Keratinocyte (primary cell): Measurements from ENCODE around the gene BTF3. TPM values are rescaled to one million over a fixed set of nuclear protein-coding genes. Genes with fewer than 3 reads are reported as not detected.
A peak's percentile ranks its signal among the peaks of the same experiment; 100 is the strongest.

Source experiments
- DNase-seq: peaks from one replicate; pipeline ENCODE4 v3.0.0-alpha.2; 2011; ENCODE audit warnings: low read depth, missing footprints, low spot score
- FAIRE-seq: peaks from 2 replicates; lab custom pipeline; 2011; peaks lifted over from hg19 to GRCh38; lab: Jason Lieb, UNC
- H2AFZ ChIP-seq: 2 replicates; pipeline ENCODE4 v1.6.0; 2012; ENCODE audit warnings: low read length, control low read depth, inconsistent platforms; ENCODE audit not compliant: control insufficient read depth
- H3K27ac ChIP-seq: 2 replicates; pipeline ENCODE4 v1.5.1; 2011; ENCODE audit warnings: low read length; ENCODE audit not compliant: control insufficient read depth, insufficient read depth
- H3K27me3 ChIP-seq: 3 replicates; pipeline ENCODE4 v1.6.0; 2011; ENCODE audit warnings: low read length; ENCODE audit not compliant: control insufficient read depth, insufficient read depth; ENCODE audit errors: extremely low read depth
- H3K36me3 ChIP-seq, 2 experiments: 2 replicates in 1 of 2; 3 replicates in 1 of 2; pipeline ENCODE4 v1.5.1; 2011; ENCODE audit warnings: low read length in 2 of 2, mild to moderate bottlenecking in 1 of 2; ENCODE audit not compliant: control insufficient read depth in 2 of 2, insufficient read depth in 2 of 2; ENCODE audit errors: extremely low read depth in 1 of 2
- H3K4me1 ChIP-seq: 3 replicates; pipeline ENCODE4 v1.5.1; 2011; ENCODE audit warnings: low read length; ENCODE audit not compliant: control insufficient read depth, insufficient read depth; ENCODE audit errors: extremely low read depth
- H3K4me2 ChIP-seq: 3 replicates; pipeline ENCODE4 v1.6.0; 2011; ENCODE audit warnings: low read depth, low read length; ENCODE audit not compliant: control insufficient read depth, insufficient read depth; ENCODE audit errors: extremely low read depth
- H3K4me3 ChIP-seq, 3 experiments: fragments of 200-600 bp in 1 of 3; sonication (generic) in 1 of 3; 2 replicates in 2 of 3; 3 replicates in 1 of 3; pipeline ENCODE4 v1.5.1; 2011 to 2016; ENCODE audit warnings: low read length in 3 of 3, mild to moderate bottlenecking in 3 of 3, control low read depth in 2 of 3, inconsistent platforms in 1 of 3, low read depth in 1 of 3, mixed read lengths in 1 of 3, mixed run types in 1 of 3, moderate library complexity in 1 of 3; ENCODE audit not compliant: control insufficient read depth in 2 of 3, insufficient read depth in 2 of 3; ENCODE audit errors: extremely low read depth in 1 of 3
- H3K79me2 ChIP-seq: 2 replicates; pipeline ENCODE4 v1.6.0; 2012; ENCODE audit warnings: low read length; ENCODE audit not compliant: control insufficient read depth, insufficient read depth
- H3K9ac ChIP-seq: 3 replicates; pipeline ENCODE4 v1.6.0; 2011; ENCODE audit warnings: low read length; ENCODE audit not compliant: control insufficient read depth, insufficient read depth; ENCODE audit errors: extremely low read depth
- H3K9me1 ChIP-seq: 3 replicates; pipeline ENCODE4 v1.6.0; 2011; ENCODE audit warnings: low read length; ENCODE audit not compliant: control insufficient read depth, insufficient read depth; ENCODE audit errors: extremely low read depth
- H3K9me3 ChIP-seq: 2 replicates; pipeline ENCODE4 v1.5.1; 2012; ENCODE audit warnings: low read depth, low read length; ENCODE audit not compliant: control insufficient read depth
- H4K20me1 ChIP-seq: 3 replicates; pipeline ENCODE4 v1.6.0; 2011; ENCODE audit warnings: low read length; ENCODE audit not compliant: control insufficient read depth, insufficient read depth; ENCODE audit errors: extremely low read depth
- EZH2 ChIP-seq: IDR thresholded peaks from one replicate; pipeline ENCODE4 v1.6.1; 2012; ENCODE audit warnings: inconsistent platforms, mild to moderate bottlenecking, low read length, moderate library complexity
- dilution Hi-C: fragments of 300-500 bp; cut with MboI; formaldehyde crosslinking; loops from one replicate; pipeline ENCODE4 v1.7.0; 2020; ENCODE audit warnings: low sequenced_read_pairs; ENCODE audit not compliant: extremely low pct_ligation_motif_present
- polyA plus RNA-seq, 5 experiments: library from polyadenylated mRNA; depleted of rRNA in 3 of 5; stranded (reverse) in 3 of 5; stranded (forward) in 1 of 5; unstranded in 1 of 5; fragments of >200 nt; gene quantifications; 1 replicate in 1 of 5; 2 replicates in 3 of 5; 3 replicates in 1 of 5; pipeline versions ENCODE4 v1.2.1 to v1.2.3, GENCODE V29; 2011 to 2012; ENCODE audit warnings: missing spikeins in 2 of 5, low read depth in 1 of 5, low replicate concordance in 1 of 5
- TF ChIP-seq, protein P1 (sequence below), 3 experiments: IDR thresholded peaks in 1 of 3; conservative IDR thresholded peaks in 1 of 3; optimal IDR thresholded peaks in 1 of 3; 2 replicates in 2 of 3; 3 replicates in 1 of 3; pipeline versions ENCODE3 to v1.5.1; 2011; ENCODE audit warnings: low read length in 3 of 3, mild to moderate bottlenecking in 3 of 3, moderate library complexity in 2 of 3, control low read depth in 1 of 3, inconsistent platforms in 1 of 3; ENCODE audit not compliant: insufficient read depth in 2 of 3; ENCODE audit errors: extremely low read depth in 1 of 3

The BTF3 gene
- polyA plus RNA-seq, 1 donor (not counting 4 experiments of a cell fraction or from before 2014, with no cell fraction given): 857 TPM

DNA sequence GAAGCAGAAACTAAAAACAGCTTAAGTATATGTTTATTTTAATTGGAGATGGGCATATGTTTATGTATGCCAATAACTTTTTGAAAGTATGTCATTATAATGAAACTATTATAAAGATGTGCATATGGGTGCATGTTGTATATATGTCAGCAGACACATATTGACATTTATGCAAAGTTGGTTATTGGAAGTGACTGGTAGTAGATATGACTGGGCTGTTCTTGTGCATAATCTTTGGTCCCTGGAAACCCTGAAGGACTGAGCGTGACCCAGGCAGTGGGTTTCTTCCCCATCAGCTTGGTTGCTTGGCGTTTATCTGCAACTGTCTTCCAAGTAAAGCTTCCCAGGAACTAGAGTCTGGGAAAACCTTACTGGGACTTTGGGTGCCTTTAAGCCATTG, 41.5 kb downstream of the BTF3 start:
- Histone ChIP-seq H3K4me3 (no peak overlapping the region), H3K9me3 (no peaks in the 10 kb centered on the region), H2AFZ (no peak overlapping the region), H4K20me1 (no peaks in the 10 kb centered on the region), H3K27ac (peak overlapping the region; percentile 11), H3K9me1 (no peaks in the 10 kb centered on the region), H3K4me2 (peak overlapping the region; percentile 76), H3K36me3 (no peaks in the 10 kb centered on the region), H3K27me3 (no peaks in the 10 kb centered on the region), H3K9ac (no peak overlapping the region), H3K4me1 (peaks cover 43% of the 10 kb centered on the region), H3K79me2 (no peaks in the 10 kb centered on the region)
- TF ChIP-seq, protein P1, sequence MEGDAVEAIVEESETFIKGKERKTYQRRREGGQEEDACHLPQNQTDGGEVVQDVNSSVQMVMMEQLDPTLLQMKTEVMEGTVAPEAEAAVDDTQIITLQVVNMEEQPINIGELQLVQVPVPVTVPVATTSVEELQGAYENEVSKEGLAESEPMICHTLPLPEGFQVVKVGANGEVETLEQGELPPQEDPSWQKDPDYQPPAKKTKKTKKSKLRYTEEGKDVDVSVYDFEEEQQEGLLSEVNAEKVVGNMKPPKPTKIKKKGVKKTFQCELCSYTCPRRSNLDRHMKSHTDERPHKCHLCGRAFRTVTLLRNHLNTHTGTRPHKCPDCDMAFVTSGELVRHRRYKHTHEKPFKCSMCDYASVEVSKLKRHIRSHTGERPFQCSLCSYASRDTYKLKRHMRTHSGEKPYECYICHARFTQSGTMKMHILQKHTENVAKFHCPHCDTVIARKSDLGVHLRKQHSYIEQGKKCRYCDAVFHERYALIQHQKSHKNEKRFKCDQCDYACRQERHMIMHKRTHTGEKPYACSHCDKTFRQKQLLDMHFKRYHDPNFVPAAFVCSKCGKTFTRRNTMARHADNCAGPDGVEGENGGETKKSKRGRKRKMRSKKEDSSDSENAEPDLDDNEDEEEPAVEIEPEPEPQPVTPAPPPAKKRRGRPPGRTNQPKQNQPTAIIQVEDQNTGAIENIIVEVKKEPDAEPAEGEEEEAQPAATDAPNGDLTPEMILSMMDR (optimal IDR thresholded peaks at IDR 0.05 in 1 of 3, IDR thresholded peaks at IDR 0.05 in 1 of 3, conservative IDR thresholded peaks at IDR 0.05 in 1 of 3; ENCODE audit: extremely low read depth in 1 of 3, insufficient read depth in 2 of 3, low read length in 3 of 3): no peak
- no peak for TF ChIP-seq EZH2
- DNase-seq (no peak), FAIRE-seq (no peak)
- dilution Hi-C loops: no loop called here

DNA sequence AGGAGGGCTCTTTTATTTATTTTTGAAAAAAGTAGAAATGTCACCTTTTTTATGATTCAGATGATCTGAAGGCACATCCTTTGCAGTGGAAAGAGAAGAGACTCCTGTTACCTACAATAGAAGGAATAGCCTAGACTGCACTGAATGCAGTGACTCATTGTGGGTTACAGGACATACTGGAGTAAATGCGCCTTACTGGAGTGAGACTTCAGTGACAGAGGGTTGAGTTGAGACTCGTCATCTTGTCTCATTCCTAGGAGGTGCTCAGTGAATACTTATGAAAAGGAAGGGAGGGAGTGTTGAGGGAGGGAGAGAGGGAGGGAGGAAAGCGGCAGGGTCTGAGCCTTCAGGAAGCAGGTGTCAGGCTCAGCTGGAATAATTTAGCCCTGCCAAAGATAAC, 42.0 kb downstream of the BTF3 start:
- FAIRE-seq (peak; percentile 100), DNase-seq (peak; percentile 94)
- Histone ChIP-seq H4K20me1 (no peaks in the 10 kb centered on the region), H3K27me3 (no peaks in the 10 kb centered on the region), H3K4me1 (peaks cover 45% of the 10 kb centered on the region), H3K4me3 (no peak overlapping the region), H3K9ac (no peak overlapping the region), H2AFZ (no peak overlapping the region), H3K9me3 (no peaks in the 10 kb centered on the region), H3K9me1 (no peaks in the 10 kb centered on the region), H3K36me3 (no peaks in the 10 kb centered on the region), H3K4me2 (peak overlapping the region; percentile 76), H3K79me2 (no peaks in the 10 kb centered on the region), H3K27ac (peak overlapping the region; percentile 30)
- TF ChIP-seq, protein P1 (optimal IDR thresholded peaks at IDR 0.05 in 1 of 3, IDR thresholded peaks at IDR 0.05 in 1 of 3, conservative IDR thresholded peaks at IDR 0.05 in 1 of 3; ENCODE audit: extremely low read depth in 1 of 3, insufficient read depth in 2 of 3, low read length in 3 of 3): no peak
- TF ChIP-seq EZH2: no peak
- dilution Hi-C loops: no loop called here
